HG03196 (cell line): ENCODE data around the gene IARS1.

Source experiments
- ATAC-seq: cut with Tn5 transposase; IDR thresholded peaks from one replicate; pipeline ENCODE4 v1.9.1; 2021; ENCODE audit not compliant: unreplicated experiment

Gene IARS1

GRCh38 chr9:92293452-92294296, at the start of gene IARS1:
Gene IARS1 (minus strand): TSS chr9:92293697. CDS start chr9:92289419, 4,278 bp downstream.
- peak; percentile 89 for ATAC-seq

DNA sequence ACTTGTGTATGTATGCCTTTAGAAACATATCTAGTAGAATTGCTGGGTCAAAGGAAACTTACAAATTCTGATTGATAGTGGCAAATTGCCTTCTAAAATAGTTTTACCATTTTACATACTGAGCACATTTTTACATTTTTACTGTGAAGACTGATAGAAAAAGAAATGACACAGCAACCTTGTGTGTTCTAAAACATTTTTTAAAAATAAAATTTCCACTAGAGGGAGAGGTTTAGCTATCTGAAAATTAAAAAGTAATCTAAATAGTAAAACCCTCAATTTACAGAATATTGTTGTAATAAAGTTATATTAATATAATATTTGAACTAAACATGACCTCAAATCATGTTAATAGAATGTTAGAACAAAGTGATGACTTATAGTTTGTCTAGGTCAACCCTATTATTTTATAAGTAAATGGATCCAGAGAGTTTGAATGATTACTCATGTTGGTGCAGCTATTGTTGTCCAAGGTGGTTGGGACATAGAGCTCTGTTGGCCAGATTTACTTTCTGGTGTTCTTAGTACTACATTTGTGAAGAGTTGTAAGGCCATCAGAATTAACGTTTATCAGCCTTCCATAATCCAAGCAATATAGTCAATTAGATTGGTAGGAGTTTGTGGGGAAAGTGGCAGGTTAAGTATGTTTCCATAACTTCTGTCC, 49.5 kb upstream of the IARS1 start:
- ATAC-seq: no peak

DNA sequence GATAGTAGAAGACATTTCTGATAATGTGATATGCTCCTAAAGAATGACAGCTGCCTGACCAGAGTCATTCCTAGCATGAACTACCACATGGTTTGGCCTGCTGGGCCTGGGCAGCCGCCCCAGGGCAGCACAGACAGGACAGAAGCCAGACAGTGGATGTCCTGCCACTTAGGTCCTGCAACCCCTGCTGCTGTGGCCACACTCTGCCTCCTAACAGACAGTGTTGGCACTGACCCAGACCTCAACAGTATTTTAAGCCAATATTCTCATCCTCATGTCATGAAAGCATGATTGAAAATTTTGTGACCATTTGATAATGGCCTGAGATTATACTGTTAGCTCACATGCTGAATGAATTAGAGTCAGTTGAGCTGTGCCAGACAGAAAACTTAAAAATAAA, 48.1 kb upstream of the IARS1 start:
- ATAC-seq: no peak

DNA sequence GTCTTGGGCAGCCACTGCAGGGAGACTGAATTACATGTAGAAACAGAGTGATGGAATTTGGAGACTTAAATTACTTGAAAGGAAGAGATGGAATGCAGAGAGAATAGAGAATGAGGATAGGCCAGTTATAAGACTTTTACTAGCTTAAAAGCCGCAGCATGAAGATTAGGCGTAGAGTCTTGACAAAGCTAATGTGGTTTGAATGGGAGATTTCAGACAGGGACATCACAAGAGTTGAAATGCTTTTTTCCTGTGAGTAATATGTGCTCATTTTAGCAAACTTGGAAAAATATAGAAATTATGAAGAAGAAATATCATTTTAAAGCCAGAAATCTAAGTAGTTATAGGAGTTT, 39.8 kb upstream of the IARS1 start:
- no peak for ATAC-seq

DNA sequence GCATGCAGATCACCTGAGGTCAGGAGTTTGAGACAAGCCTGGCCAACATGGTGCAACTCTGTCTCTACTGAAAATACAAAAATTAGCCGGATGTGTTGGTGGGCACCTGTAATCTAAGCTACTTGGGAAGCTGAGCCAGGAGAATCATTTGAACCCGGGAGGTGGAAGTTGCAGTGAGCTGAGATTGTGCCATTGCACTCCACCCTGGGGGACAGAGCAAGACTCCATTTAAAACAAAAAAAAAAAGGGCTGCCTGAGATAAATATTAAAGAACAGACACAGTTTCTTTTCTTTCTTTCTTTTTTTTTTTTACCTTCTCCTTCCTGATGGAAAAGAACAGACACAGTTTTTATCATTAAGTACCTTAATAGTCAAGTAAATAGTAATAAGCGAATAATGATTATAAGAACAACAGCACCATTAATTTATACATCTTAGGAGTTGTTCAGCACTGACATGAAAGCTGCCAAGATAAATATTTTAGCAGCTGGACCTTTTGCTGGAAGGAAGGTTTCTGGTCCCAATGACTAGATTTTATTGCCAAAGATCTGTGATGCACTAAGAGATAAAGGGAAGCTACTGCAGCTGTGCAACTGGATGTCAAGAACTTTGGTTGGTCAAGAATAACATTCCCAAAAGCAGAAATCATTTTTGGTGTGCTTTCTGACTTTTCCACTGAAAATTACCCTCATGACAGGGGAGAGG, 39.2 kb upstream of the IARS1 start:
- no peak for ATAC-seq

GRCh38 chr9:92328225-92328624, 34.7 kb upstream of the IARS1 start:
- no peak for ATAC-seq

- ATAC-seq: no peak
These were observed 33.9 kb upstream of the IARS1 start for GRCh38 chr9:92327283-92327850.

DNA sequence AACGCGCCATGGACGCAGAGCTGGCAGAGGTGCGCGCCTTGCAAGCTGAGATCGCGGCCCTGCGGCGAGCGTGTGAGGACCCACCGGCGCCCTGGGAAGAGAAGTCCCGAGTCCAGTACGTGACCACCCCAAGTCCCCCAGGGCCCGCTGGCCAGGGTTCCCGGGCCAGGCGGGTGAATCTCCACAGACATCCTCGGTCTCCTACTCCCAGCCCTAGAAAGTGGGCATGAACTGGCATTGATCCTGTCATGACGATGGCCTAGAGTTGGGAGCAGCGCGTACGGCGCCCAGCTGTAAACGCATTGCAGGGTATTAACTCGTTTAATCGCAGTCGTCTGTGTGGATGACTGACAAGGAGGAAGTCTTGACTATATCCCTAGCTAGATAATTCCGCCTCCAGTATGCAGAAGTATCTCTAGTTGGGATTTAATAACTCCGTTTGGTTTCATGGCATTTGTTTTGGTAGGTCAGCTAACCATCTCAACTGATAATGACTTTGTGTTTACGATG, 32.5 kb upstream of the IARS1 start:
- no peak for ATAC-seq

DNA sequence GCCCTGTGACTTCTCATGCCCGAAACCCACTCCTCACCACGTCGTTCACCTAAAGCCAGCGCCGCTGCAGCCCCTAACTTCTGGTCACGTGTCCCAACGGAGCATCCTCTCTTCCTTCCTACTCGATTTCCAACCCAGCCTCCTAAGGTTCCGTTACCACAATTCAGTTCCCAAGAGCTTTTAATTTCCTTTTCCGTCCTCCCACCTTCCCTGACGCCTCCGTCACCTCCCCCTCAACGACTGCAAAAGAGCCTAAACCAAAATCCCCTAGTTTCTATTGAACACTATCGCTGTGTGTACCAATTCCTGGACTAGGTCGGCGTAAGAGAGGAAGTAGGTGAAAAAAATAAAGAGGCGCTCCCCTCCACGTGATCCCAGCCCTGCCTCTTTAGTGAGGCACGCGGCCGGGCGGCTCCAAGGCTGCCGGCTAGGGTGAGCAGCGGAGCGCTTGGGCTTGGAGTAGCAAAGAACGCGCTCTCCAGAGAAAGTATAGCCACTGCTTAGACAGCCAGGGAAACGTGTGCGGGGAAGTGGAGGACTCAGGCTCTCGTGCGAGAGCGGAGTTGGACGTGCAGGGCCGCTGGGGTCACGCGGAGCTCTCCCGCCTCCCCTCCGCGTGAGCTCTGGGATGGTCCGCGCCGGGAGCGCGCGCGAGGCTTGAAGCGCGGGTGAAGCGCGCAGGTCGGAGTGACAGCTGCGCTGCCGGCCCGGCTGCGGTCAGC, 31.9 kb upstream of the IARS1 start, which contains the start of the genes CENPP and NOL8:
TSS of gene CENPP (plus strand) at position 685 of the 722 bp plus-strand sequence.
TSS of gene NOL8 (minus strand) at position 82 of the 722 bp plus-strand sequence. CDS start 1,189 bp downstream, outside the sequence.
- peak; percentile 89 for ATAC-seq

DNA sequence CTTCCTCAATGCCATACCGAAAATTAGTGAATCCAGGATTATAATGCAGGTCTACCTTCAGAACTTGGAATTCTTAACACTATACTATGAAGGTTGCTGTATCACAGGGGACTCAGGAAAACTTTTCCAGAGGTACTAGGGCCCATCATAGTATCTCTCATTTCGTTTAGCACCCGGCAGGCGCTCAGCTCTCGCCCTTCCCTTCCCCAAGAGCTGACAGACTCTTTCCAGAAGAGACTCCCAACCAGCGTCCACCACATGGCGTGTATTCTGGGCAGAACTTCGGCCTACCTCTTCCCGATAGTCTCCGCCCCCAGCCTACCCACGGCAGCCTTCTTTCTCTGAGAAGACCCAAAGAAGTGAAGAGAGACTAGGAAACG, 31.4 kb upstream of the IARS1 start:
- ATAC-seq: peak; percentile 16

DNA sequence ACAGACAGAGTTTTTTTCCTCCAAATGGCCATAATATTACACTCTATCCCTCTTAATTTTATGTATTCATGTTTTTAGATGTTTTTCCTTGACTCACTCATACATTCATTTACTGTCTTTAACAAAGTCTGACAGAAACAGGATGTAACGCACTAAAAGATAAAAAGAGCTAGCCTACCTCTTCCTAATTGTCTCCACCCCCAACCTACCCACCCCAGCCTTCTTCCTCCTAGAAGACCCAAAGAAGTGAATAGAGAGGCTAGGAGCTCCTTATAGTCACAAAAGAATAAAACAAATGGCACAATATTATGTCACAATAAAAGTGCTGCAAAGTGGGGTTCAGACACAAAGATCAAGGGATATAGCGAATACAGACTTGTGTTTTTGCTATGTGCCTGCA, 30.9 kb upstream of the IARS1 start:
- ATAC-seq: no peak

DNA sequence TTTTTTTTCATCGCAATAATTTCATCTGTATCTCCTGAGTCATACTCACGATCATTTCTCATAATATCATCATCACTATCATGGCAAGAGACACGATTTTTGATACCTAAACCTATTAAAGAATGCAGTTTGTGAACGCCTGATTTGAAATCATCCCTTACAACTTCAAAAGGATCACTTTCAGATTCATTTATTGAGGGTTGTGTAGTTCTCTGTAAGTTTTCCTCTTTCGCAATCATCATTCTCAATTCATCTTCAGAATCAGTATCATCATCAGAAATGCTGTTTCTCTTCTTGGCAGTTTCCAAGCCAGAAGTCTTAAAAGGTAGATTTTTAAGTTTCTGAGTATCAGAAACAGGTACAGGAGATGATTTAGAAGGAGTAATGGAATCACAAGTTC, 22.0 kb upstream of the IARS1 start:
- no peak for ATAC-seq

GRCh38 chr9:92313624-92314012, 20.1 kb upstream of the IARS1 start:
- no peak for ATAC-seq

GRCh38 chr9:92312887-92313623, 19.6 kb upstream of the IARS1 start:
- no peak for ATAC-seq

DNA sequence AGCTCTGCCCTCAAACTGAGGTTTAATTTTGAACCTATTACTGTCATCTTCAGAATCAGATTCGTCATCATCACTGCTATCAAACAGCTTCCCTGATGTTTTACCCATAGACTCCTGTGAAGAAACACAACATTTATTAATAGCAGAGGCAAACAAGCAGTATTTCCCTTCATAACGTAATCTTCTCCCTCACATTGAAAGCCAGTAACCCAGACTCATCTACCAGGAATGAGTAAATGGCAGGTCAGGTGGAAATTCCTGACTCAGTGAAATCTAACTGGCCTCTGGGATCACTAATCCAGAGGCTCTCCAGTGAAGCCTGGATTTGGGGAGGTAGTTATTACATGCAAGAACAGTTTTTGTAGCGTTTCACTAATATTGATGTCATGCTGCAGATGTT, 17.1 kb upstream of the IARS1 start:
- ATAC-seq: no peak

DNA sequence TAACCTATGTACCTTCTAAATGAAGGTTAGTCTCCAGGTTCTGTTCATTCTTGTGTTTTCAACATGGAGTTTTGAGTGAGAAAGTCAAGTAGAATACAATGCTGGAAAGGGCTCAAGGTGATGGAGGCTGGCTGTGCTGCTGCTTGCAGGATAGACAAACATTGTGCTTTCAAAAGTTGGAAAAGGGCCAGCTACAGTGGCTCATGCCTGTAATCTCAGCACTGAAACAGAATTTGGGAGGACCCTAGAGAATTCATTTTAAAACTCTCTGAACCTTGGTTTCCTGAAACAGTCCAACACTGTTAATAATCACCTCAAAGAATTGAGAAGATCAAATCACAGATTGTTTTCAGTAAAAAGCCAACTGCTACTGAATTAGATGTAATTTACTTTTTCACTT, 15.4 kb upstream of the IARS1 start:
- no peak for ATAC-seq

- ATAC-seq: no peak
These were observed 7.4 kb upstream of the IARS1 start for GRCh38 chr9:92300936-92301335.

- ATAC-seq: no peak
These were observed 5.6 kb upstream of the IARS1 start for GRCh38 chr9:92299116-92299515.

GRCh38 chr9:92298036-92298435, 4.5 kb upstream of the IARS1 start:
- ATAC-seq: no peak

DNA sequence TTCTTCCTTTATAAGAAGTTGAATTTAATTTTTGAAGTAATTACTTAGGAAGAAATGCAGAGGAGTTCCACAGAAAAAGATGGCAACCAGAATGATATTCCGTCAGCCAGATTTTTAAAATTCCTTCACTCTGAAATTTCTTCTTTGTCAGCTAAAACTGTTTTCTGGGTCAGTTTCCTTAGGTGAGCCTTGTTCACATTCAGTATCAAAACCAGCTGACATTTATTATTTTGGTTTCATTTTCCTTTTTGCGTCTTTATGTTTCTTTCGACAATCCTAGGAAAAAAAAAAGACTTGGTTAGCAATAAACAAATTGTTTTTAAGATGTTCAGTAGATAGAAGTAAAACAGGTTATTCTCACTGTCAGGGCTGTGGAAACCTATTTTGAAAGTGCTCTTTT, 4.1 kb upstream of the IARS1 start:
- ATAC-seq: no peak
